Activated CD8-positive, alpha-beta memory T cell treated with anti-CD3 and anti-CD28 coated beads for 4 hours (primary cell): ENCODE results near the gene CDC42BPA.
"Not testable (repeated sequence)": the region's sequence is repeated elsewhere in the genome, so short reads cannot be mapped to it uniquely, and the experiment has no call there.

ENCODE experiments used
- DNase-seq, 2 donors: peaks; one replicate each; pipeline ENCODE4 v3.0.0-alpha.2; 2020; ENCODE audit warnings: low read depth in 2 of 2

CDC42BPA gene

DNA sequence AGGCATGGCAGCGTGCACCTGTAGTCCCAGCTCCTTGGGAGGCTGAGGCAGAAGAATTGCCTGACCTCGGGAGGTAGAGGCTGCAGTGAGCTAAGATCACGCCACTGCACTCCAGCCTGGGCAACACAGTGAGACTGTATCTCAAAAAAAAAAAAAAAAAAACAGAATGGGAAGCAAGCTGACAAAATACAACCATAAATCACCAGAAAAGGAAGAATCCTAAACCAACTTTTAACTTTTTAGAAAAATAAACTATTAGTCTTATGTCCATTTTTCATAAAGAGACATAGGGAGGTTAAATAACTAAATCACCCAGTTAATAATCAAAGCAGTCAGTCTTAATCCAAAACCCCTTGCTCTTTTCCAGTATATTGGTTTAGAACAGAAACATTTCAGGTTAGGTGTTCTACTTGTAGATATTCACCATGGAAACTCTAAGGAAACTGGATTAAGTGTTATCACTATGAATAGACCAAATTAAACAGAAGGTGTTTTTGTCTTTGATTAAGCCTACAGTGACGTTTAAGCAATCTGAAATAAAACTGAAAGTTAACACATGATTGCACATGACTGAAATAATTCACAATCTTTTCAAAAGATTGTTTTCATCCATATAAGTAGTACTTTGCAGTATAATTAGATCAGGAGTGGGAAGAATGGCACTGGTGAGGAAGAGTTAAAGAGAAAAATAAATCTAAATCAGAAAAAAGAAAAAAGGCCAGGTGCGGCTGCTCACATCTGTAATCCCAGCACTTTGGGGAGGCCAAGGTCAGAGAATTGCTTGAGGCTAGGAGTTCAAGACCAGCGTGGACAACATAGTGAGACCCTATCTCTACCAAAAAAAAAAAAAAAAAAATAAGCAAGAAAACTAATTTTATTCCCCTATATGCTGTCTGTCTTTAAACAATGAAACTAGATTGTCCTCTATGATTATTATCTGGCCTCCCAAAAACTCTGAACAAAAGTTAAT, 9.6 kb downstream of the CDC42BPA start:
- no peak for DNase-seq

DNA sequence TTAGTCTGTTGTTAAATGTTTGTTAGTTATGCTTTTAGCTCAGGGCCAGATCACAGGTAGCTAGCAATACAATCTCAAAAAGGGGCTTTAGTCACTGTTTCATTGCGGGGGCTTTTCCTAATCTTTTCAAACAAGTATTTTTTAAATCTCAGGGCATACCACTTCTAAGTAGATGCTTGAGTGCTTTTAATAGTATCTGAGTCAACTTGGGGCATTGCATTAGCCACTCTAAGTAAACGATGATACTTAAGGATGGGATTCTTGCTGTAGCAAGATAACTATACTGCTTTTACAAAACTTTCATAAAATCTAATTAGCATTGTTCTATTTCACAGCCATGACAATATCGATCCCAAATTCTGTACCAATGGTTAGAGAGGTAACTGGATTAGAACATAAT, 11.6 kb downstream of the CDC42BPA start:
- no peak for DNase-seq

DNA sequence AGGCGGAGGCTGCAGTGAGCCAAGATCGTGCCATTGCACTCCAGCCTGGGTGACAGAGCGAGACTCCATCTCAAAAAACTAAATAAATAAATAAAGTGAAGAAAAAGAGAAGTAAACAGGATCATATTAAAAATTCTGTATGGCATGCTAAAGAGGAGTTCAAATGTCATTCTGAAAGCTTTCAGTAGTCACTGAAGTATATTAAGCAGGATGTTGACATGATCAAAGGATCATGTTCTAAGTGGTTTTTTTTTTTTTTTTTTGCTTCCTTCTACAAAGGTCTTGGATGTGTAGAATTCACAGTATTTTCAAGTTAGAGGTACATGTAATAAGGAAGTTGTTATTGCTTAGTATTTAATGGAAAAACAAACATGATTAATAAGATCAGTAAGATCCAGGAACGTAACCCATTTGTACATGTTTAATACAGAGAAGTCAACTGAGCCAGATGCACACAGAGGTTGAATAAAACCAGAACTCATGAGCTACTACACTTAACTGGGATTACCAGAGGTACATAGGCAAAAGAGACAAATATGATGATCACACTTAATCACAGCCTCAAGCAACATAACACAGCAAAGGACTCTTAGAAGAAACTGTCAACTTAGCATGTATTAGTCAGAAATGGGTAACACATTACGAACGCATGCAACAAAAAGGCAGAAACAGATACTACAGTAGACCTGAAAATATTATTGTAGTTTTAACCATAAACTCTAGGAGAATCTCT, 12.2 kb downstream of the CDC42BPA start:
- no peak for DNase-seq

DNA sequence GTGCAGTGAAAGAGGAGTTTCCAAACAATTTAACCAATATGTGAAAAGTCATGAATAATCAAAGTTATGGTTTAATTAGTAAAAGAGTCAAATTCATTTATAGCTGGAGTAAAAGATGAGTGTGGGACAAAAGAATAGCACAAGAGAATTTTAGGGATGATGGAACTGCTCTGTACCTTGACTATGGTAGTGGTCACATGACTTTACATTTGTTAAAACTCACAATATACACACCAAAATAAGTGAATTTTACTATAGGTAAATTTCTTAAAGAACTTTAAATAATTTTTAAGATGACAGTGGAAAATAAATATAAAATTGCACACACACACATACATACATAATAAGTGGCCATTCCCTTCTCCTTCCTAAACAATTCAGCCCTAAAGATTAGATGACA, 13.6 kb downstream of the CDC42BPA start:
- no peak for DNase-seq

DNA sequence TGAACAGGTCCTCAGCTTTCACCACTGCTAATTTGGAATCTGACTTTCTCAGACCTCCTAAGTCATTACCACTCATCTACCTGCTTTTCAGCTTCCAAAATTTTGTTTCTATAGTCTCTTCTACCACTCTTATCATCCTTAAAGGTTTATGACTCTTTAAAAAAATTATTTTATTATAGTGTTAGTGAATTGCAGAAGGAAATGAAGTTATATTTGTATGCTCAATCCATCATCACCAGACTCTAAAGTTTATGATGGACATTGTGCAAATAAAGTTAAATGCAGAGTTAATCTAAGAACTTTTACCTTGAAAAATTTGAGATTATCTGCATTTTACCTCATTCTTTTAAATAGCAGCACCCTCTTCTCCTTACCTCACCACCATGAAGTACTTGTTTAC, 14.6 kb downstream of the CDC42BPA start:
- no peak for DNase-seq

DNA sequence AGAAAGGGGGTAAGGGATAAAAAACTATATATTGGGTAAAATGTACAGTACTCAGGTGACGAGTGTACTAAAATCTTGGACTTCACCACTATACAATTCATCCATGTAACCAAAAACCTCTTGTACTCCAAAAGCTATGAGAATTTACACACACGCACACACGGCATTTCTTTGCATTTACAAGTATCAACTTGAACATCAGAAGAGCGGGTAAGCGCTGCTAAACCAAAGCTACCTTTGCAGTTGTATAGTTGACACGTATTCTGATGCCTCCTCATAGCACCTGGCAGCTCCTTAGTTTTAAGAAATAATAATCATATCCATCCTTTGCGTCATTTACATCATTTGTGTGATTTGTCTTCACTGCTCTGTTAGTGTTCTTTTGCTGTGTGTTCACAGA, 17.6 kb downstream of the CDC42BPA start:
- no peak for DNase-seq

DNA sequence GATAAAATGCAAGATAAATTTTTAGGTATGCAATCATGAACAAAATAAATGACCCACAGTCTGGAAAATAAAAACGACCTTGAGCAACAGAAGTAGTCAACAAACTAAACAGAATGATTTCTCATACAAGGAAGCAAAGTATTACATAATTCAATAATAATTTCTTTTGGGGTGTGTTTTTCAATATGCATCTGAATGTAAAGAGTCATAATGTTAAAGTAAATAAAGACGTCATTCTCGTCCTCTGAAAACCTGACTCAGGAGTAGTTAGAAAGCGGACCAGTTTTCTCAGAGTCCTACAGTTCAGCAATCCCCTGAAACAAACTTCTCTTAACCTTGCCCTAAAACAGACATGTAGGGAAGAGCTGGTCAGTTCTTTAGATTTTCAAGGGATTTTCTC, 18.6 kb downstream of the CDC42BPA start:
- DNase-seq = no peak

DNA sequence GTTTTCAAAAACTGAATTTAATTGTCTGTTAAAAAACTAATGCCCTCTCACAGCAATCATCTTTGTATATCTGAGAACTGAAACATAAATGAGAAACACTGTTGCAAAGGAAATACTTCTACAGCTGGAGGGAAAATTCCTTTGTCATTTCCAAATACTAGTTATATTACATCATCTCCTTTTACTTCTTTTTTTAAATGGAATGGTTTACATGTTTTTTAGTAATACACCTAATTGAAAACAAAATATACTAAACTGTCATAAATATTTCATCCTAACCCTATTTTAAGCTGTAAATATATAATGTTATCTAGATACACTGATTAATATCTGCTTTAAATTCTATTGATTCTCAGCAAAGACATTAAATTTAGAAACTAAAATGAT, 19.1 kb downstream of the CDC42BPA start:
- no peak for DNase-seq

DNA sequence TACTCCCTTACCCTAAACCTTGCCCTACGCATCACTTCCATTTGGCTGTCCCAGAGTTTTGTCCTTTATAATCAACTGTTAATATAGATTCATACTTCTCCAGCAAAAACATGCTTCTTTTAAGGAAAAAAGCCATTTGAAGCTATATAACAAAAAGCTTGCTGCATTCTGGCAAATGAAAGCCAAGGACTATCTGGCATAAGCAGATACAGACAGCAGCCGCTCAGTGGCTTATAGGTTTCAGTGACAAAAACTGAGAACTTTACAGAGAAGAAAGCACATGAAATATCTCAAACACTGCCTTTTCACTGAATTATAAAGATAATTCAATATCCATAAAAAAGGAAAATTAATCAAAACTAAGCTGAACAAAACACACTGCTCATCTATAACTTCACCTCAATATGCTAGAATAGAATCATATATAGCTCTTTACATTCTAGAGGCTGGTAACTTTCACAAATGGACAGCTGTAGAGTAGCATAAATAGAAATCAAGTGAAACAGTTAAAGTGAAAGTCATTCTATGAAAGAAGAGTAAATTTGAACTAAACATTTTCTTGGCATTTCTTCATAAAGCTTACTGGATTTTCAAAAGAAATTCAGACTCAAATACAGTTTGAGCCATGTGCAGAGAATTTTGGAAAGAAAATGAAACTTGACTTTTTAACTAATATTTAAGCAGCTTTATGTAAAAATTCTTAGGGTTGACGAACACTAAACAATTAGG, 19.6 kb downstream of the CDC42BPA start:
- DNase-seq = no peak

DNA sequence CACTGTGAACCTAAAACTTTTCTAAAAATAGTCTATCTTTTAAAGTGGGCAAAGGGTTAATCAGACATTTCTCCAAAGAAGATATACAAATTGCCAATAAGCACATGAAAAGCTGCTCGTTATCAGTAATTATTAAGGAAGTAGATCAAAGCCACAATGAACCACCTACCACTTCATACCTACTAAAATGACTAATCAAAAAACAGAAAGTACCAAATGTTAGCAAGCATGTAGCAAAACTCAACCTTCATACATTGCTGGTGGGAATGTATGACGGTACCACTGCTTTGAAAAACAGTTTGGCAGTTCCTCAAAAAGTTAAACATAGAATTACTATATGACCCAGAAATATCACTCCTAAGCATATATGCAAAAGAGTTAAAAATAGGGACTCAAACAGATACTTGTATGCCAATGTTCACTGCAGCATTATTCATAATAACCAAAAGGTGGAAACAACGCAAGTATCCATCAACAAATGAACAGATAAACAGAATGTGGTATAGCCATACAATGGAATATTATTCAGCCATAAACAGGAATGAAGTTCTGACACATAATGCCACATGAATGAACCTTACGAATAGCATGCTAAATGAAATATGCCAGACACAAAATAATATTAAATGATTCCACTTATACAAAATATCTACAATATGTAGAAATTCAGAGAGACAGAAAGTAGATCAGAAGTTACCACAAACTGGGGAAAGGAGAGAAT, 21.1 kb downstream of the CDC42BPA start:
- no peak for DNase-seq

DNA sequence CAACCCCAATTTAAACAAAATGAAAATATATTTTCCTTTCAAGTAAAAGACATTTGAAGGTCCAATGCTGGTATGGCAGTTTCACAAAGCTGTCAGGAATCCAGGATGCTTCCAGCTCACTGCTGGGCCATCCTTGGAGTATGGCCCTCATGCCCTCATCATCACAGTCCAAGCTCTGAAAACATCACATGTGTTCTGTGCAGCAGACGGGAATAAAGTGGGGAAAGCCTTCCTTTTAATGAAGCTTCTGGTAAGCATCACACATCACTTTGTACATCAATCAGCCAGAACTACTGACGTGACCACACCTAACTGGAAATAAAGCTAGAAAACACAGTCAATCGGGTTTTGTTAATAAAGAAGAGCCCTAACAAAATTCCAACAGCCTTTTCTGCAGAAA, 22.7 kb downstream of the CDC42BPA start:
- DNase-seq = no peak

DNA sequence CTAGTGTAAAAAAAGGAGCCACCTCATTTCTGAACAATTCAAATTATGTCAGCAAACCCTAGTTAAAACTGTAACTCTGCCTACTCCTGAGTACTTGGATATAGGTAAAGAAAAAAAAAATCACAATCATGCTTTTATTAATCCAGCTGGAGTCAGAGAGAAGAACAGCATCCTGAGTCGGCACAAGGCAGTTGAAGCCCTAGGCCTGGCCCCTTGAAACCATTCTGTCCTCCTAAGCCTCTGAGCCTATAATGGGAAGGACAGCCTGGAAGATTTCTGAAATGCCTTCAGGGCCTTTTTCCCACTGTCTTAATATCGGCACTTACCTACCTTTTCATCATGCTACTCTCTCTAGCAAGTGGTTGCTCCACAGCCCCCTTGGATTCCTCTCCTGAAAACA, 32.5 kb downstream of the CDC42BPA start:
- DNase-seq = no peak

DNA sequence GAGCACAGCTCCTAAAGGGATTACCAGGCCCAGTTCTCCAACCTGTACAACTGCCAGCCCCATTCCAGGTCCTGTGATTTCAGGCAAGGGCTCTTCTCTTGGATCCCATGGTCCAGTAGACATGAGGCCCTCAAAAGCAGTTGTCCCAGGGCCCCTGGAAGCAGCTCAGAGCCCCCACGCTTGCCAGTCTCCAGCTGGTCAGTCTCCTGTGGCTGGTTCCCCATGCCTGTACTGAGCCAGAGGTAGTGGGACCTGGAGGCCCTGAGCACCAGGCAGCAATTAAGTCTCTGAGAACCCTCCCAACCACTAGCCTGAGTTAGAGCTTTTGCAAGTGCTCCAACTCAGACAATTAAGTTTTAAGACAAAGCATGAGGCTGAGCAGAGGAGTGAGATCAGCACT, 36.9 kb downstream of the CDC42BPA start:
- DNase-seq = no peak

DNA sequence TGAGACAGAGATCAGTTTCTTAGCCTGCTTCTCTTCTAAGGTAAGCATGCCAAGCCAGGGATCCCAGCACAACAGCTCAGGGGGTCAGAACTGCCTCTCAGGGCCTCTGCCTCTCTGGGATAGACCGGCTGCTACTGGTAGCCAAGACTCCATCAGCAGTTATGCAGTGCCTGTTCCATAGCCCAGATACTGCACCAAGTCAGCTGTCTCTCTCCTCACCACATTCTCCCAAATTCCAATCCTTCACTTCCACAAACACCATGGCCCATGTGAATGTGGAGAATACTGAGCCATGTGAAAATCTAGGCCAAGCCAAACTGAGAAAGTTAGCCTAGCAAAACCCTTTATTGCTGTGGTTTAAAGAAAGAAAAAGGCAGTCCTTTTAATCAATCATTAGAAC, 37.5 kb downstream of the CDC42BPA start:
- DNase-seq = no peak

DNA sequence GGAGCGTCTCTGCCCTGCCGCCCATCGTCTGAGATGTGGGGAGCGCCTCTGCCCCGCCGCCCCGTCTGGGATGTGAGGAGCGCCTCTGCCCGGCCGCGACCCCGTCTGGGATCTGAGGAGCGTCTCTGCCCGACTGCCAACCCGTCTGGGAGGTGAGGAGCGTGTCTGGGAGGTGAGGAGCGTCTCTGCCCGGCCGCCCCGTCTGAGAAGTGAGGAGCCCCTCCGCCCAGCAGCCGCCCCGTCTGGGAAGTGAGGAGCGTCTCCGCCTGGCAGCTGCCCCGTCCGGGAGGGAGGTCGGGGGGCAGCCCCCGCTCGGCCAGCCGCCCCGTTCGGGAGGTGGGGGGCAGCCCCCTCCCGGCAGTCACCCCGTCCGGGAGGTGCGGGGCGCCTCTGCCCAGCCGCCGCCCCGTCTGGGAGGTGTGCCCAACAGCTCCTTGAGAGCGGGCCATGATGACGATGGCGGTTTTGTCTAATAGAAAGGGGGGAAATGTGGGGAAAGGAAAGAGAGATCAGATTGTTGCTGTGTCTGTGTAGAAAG, 42.1 kb downstream of the CDC42BPA start:
- not testable (repeated sequence) for DNase-seq

DNA sequence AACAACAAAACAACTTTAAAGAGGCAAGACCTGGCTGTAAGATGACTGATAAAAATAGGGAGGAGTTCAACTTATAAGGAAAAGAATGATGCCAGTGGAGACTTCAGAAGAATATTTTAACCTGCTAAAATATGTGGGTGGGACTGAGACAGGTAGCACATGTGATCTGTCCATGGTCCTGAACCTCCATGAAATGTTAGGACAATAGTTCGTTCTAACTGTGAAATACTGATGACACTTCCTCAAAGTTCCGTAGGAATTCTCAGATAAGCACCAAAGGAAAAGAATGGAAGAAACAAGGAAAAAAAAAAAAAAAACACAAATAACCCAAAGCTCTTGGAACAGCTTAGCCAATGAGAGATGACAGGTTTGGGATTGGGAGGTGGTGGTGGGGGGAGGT, 44.7 kb downstream of the CDC42BPA start:
- no peak for DNase-seq

DNA sequence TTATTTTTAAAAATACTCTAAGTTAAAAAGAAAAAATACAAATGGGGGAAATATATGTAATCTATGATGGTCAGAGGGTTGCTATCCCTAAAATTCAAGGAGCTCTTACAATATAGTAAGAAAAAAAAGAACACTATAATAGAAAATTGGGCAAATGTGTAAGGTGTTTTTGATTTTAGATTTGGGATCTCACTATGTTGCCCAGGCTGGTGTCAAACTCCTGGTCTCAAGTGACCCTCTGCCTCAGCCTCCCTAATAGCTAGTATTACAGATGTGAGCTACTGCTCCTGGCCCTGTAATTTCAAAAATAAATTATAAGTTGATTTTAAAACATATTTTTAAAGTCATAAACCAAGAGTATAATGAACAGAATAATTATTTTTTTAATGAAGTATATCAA, 45.9 kb downstream of the CDC42BPA start:
- DNase-seq = no peak

DNA sequence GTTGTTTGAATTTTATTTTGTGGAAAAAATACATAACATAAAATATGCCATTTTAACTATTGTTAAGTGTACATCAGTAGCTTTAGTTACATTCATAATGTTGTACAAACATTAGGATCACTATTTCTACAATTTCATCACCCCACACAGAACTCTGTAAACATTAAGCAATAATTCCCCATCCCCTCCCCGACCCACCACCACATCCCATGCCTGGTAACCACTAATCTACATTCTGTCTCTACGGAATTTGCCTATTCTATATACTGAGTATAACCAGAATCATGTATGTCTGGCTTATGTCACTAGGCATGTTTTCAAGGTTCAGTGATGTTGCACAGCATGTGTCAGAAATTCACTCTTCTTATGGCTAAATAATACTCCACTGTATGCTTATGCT, 47.7 kb downstream of the CDC42BPA start:
- DNase-seq = no peak

DNA sequence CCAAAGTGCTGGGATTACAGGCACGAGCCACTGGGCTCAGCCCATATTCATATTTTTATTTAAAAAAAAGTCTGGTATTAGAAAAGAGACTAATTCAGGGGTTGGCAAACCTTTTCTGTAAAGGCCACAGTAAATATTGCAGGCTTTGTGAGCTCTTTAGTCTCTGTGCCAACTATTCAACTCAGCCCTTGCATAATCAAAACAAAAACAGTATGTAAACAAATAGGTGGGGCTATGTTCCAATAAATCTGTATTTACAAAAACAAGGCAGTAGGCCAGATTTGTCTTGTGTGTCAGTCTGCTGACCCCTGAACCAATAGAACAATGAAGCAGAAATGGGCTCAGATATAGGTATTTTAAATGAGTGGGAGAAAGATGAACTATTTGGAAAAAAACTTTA, 49.3 kb downstream of the CDC42BPA start:
- DNase-seq = no peak

DNA sequence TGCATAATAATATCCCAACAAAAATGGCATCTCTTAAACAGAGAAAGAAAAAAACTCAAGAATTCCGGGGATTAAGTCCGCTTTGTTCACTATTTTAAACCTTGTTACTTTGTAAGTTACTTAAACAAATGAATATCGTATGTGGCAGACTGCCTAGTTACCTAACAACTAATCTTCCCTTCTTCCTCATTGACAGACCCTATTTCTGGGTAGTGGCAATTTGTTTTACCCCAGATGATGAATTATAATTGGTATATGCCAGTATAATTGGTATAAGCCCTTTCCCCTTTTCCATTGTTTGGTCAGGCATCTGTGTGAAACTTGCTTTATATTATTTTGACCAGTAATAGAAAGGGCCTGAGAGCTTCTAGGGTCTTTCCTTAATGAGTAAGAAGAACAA, 52.4 kb downstream of the CDC42BPA start:
- DNase-seq = no peak

DNA sequence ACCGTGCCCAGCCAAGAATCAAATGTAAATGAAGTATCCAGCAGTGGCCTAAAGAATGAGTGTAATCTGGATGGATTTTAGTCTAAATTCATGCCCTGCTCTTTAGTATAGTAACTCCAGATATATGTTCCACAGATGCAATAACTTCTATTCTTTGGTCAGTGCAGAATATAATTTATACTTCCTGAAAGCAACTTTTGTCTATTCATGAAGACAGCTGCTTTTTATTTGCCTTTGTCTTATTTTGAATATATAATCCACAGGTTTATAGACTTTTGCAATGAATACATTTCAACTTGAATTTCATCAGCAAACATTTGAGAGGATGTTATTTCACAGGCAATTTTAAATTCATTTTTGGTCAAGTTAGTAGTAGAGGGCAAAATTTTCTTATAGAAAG, 54.4 kb downstream of the CDC42BPA start:
- DNase-seq = no peak

DNA sequence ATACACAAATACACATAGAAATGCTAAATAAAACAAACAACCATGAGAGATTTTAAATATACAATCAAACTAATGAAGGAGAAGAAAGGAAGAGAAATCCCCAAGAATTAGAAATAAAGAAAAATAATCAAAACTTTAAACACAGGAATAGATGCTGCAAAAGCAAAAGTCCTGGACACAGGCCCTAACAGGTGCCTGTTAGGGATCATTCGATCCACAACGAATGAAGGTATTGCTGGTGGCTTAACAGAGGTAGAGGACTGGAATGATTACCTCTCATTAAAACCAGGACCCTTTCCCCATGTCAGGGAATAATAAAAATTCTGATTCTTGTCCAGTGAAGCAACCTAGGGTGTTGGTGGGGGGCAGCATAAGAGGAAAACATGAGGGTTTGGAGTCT, 56.8 kb downstream of the CDC42BPA start:
- DNase-seq = no peak
